WTC11 (cell line): Measurements from ENCODE around the gene NKAIN2. TPM values are rescaled to one million over a fixed set of nuclear protein-coding genes. Genes with fewer than 3 reads are reported as not detected.

Source experiments
- ATAC-seq: fragments of 200-7000 bp; cut with Tn5 transposase; 2 replicates; pipeline ENCODE4 v1.10.0; 2021; ENCODE audit warnings: mild to moderate bottlenecking, moderate library complexity
- CTCF ChIA-PET: fragments of 300-600 bp; sonication (Branson Sonifier 250); formaldehyde crosslinking; loops from one replicate; lab custom pipeline; 2021; ENCODE audit warnings: antibody characterized with exemption; lab: Charles Lee
- POLR2A ChIA-PET: fragments of 350-600 bp; sonication (Branson Sonifier 250); formaldehyde crosslinking; loops from one replicate; lab custom pipeline; 2021; ENCODE audit warnings: antibody characterized with exemption; lab: Charles Lee
- DNase-seq: peaks from one replicate; pipeline ENCODE4 v3.0.0; 2021; ENCODE audit warnings: low spot score
- H3K27ac Mint-ChIP-seq: 2 replicates; pipeline ENCODE4 v1.8.0; 2021; ENCODE audit warnings: mixed read lengths
- H3K27me3 Mint-ChIP-seq: 2 replicates; pipeline ENCODE4 v1.8.0; 2021; ENCODE audit warnings: low read depth, mild to moderate bottlenecking, moderate library complexity, mixed read lengths
- H3K36me3 Mint-ChIP-seq: 2 replicates; pipeline ENCODE4 v1.8.0; 2021; ENCODE audit warnings: mixed read lengths
- H3K4me1 Mint-ChIP-seq: 2 replicates; pipeline ENCODE4 v1.8.0; 2022; ENCODE audit warnings: mixed read lengths
- H3K4me3 Mint-ChIP-seq: 2 replicates; pipeline ENCODE4 v1.8.0; 2021; ENCODE audit warnings: mild to moderate bottlenecking, moderate library complexity, mixed read lengths
- H3K9me3 Mint-ChIP-seq: 2 replicates; pipeline ENCODE4 v1.8.0; 2021; ENCODE audit warnings: mixed read lengths
- CBFB ChIP-seq: sonication (generic); formaldehyde crosslinking; IDR thresholded peaks from 2 replicates; pipeline ENCODE4 v1.8.1; 2022; ENCODE audit warnings: mild to moderate bottlenecking, low read depth, missing genetic modification reagents
- ELF4 ChIP-seq: sonication (generic); formaldehyde crosslinking; IDR thresholded peaks from 2 replicates; pipeline ENCODE4 v1.8.1; 2022; ENCODE audit warnings: low read depth, mild to moderate bottlenecking, moderate library complexity, missing genetic modification reagents
- ESRRA ChIP-seq: sonication (generic); formaldehyde crosslinking; IDR thresholded peaks from 2 replicates; pipeline ENCODE4 v1.8.1; 2022; ENCODE audit warnings: mild to moderate bottlenecking, missing genetic modification reagents, borderline replicate concordance
- GTF2I ChIP-seq: fragments of 250-450 bp; sonication (Bioruptor Pico); conservative IDR thresholded peaks from 2 replicates; pipeline ENCODE4 v1.4.0; 2021; ENCODE audit warnings: mild to moderate bottlenecking
- PREB ChIP-seq: sonication (generic); formaldehyde crosslinking; IDR thresholded peaks from 2 replicates; pipeline ENCODE4 v1.8.1; 2022; ENCODE audit warnings: mild to moderate bottlenecking, missing genetic modification reagents, moderate library complexity, borderline replicate concordance
- STAT6 ChIP-seq: sonication (generic); formaldehyde crosslinking; conservative IDR thresholded peaks from 2 replicates; pipeline ENCODE4 v1.8.1; 2023; ENCODE audit warnings: mild to moderate bottlenecking, low read depth, missing genetic modification reagents, moderate library complexity
- ZNF263 ChIP-seq: sonication (generic); formaldehyde crosslinking; IDR thresholded peaks from 2 replicates; pipeline ENCODE4 v1.8.1; 2022; ENCODE audit warnings: low read depth, mild to moderate bottlenecking, moderate library complexity, missing genetic modification reagents
- ZSCAN18 ChIP-seq: fragments of 250-450 bp; sonication (Bioruptor Pico); IDR thresholded peaks from 2 replicates; pipeline ENCODE4 v2.1.2; 2022; ENCODE audit warnings: mild to moderate bottlenecking, moderate library complexity
- total RNA-seq: library from RNA; stranded (reverse); gene quantifications from 3 replicates; pipeline ENCODE4 v1.2.3, GENCODE V29; 2021
- TF ChIP-seq, protein P1 (sequence below): sonication (generic); formaldehyde crosslinking; IDR thresholded peaks from 2 replicates; pipeline ENCODE4 v1.8.1; 2023; ENCODE audit warnings: mild to moderate bottlenecking, missing genetic modification reagents, borderline replicate concordance
- TF ChIP-seq, protein P2 (sequence below): sonication (generic); formaldehyde crosslinking; IDR thresholded peaks from 2 replicates; pipeline ENCODE4 v1.8.0; 2022; ENCODE audit warnings: mild to moderate bottlenecking, missing genetic modification reagents
- TF ChIP-seq, protein P3 (sequence below): sonication (generic); formaldehyde crosslinking; IDR thresholded peaks from 2 replicates; pipeline ENCODE4 v1.8.1; 2023; ENCODE audit warnings: mild to moderate bottlenecking, moderate library complexity, missing genetic modification reagents
- TF ChIP-seq, protein P4 (sequence below): fragments of 250-450 bp; sonication (Bioruptor Pico); IDR thresholded peaks from 2 replicates; pipeline ENCODE4 v1.9.0; 2021; ENCODE audit warnings: mild to moderate bottlenecking, borderline replicate concordance
- TF ChIP-seq, protein P5 (sequence below): fragments of 250-450 bp; sonication (Bioruptor Pico); IDR thresholded peaks from 2 replicates; pipeline ENCODE4 v1.9.0; 2021; ENCODE audit warnings: moderate library complexity, mild to moderate bottlenecking, inconsistent platforms, borderline replicate concordance

Gene NKAIN2
- total RNA-seq, 1 experiment from 2014 or later = 0.33 TPM

DNA sequence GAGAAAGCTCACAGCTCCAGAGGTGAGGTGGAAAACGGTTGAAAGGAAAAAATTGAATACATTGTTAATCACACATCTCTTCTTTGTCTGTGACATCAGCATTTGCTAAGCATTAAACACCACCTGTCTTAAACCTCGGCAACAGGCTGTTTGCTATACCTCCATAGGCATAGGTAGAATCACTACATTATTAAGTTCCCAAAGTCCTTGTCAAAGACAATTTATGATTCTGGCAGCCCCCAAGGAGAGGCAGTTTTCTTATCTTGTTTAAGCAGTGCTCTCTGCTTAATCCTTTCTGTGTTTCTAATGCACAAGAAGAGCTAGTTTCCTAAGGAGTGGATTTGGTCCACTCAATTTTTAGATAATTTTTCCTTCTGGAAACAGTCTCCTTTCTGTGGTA is 249.7 kb downstream of the NKAIN2 start:
- Mint-ChIP-seq H3K9me3 (no peaks in the 10 kb centered on the region), H3K27me3 (no peaks in the 10 kb centered on the region), H3K4me3 (no peak overlapping the region), H3K36me3 (no peaks in the 10 kb centered on the region), H3K4me1 (no peaks in the 10 kb centered on the region), H3K27ac (no peak overlapping the region)
- POLR2A ChIA-PET = no interaction called here
- TF ChIP-seq GTF2I = no peak
- TF ChIP-seq PREB (CRISPR knock-in tag) = no peak
- no peak for TF ChIP-seq STAT6
- DNase-seq (no peak), ATAC-seq (no peak)
- CTCF ChIA-PET = no interaction called here

- POLR2A ChIA-PET = no interaction called here
- H3K4me3 Mint-ChIP-seq = no peak overlapping the region
- CTCF ChIA-PET = no interaction called here
- no peaks in the 10 kb centered on the region for H3K4me1 Mint-ChIP-seq
- TF ChIP-seq, protein P1, sequence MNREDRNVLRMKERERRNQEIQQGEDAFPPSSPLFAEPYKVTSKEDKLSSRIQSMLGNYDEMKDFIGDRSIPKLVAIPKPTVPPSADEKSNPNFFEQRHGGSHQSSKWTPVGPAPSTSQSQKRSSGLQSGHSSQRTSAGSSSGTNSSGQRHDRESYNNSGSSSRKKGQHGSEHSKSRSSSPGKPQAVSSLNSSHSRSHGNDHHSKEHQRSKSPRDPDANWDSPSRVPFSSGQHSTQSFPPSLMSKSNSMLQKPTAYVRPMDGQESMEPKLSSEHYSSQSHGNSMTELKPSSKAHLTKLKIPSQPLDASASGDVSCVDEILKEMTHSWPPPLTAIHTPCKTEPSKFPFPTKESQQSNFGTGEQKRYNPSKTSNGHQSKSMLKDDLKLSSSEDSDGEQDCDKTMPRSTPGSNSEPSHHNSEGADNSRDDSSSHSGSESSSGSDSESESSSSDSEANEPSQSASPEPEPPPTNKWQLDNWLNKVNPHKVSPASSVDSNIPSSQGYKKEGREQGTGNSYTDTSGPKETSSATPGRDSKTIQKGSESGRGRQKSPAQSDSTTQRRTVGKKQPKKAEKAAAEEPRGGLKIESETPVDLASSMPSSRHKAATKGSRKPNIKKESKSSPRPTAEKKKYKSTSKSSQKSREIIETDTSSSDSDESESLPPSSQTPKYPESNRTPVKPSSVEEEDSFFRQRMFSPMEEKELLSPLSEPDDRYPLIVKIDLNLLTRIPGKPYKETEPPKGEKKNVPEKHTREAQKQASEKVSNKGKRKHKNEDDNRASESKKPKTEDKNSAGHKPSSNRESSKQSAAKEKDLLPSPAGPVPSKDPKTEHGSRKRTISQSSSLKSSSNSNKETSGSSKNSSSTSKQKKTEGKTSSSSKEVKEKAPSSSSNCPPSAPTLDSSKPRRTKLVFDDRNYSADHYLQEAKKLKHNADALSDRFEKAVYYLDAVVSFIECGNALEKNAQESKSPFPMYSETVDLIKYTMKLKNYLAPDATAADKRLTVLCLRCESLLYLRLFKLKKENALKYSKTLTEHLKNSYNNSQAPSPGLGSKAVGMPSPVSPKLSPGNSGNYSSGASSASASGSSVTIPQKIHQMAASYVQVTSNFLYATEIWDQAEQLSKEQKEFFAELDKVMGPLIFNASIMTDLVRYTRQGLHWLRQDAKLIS (CRISPR knock-in tag) = no peak
- TF ChIP-seq, protein P2, sequence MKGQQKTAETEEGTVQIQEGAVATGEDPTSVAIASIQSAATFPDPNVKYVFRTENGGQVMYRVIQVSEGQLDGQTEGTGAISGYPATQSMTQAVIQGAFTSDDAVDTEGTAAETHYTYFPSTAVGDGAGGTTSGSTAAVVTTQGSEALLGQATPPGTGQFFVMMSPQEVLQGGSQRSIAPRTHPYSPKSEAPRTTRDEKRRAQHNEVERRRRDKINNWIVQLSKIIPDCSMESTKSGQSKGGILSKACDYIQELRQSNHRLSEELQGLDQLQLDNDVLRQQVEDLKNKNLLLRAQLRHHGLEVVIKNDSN = no peak
- no peak for TF ChIP-seq ZSCAN18
- TF ChIP-seq CBFB (CRISPR knock-in tag) = no peak
- TF ChIP-seq GTF2I = no peak
- TF ChIP-seq, protein P3, sequence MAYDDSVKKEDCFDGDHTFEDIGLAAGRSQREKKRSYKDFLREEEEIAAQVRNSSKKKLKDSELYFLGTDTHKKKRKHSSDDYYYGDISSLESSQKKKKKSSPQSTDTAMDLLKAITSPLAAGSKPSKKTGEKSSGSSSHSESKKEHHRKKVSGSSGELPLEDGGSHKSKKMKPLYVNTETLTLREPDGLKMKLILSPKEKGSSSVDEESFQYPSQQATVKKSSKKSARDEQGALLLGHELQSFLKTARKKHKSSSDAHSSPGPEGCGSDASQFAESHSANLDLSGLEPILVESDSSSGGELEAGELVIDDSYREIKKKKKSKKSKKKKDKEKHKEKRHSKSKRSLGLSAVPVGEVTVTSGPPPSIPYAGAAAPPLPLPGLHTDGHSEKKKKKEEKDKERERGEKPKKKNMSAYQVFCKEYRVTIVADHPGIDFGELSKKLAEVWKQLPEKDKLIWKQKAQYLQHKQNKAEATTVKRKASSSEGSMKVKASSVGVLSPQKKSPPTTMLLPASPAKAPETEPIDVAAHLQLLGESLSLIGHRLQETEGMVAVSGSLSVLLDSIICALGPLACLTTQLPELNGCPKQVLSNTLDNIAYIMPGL = no peak
- TF ChIP-seq ESRRA (CRISPR knock-in tag) = no peak
- TF ChIP-seq ZNF263 = no peak
- TF ChIP-seq ELF4 (CRISPR knock-in tag) = no peak
- TF ChIP-seq, protein P4, sequence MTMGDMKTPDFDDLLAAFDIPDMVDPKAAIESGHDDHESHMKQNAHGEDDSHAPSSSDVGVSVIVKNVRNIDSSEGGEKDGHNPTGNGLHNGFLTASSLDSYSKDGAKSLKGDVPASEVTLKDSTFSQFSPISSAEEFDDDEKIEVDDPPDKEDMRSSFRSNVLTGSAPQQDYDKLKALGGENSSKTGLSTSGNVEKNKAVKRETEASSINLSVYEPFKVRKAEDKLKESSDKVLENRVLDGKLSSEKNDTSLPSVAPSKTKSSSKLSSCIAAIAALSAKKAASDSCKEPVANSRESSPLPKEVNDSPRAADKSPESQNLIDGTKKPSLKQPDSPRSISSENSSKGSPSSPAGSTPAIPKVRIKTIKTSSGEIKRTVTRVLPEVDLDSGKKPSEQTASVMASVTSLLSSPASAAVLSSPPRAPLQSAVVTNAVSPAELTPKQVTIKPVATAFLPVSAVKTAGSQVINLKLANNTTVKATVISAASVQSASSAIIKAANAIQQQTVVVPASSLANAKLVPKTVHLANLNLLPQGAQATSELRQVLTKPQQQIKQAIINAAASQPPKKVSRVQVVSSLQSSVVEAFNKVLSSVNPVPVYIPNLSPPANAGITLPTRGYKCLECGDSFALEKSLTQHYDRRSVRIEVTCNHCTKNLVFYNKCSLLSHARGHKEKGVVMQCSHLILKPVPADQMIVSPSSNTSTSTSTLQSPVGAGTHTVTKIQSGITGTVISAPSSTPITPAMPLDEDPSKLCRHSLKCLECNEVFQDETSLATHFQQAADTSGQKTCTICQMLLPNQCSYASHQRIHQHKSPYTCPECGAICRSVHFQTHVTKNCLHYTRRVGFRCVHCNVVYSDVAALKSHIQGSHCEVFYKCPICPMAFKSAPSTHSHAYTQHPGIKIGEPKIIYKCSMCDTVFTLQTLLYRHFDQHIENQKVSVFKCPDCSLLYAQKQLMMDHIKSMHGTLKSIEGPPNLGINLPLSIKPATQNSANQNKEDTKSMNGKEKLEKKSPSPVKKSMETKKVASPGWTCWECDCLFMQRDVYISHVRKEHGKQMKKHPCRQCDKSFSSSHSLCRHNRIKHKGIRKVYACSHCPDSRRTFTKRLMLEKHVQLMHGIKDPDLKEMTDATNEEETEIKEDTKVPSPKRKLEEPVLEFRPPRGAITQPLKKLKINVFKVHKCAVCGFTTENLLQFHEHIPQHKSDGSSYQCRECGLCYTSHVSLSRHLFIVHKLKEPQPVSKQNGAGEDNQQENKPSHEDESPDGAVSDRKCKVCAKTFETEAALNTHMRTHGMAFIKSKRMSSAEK (CRISPR knock-in tag) = no peak
- TF ChIP-seq, protein P5, sequence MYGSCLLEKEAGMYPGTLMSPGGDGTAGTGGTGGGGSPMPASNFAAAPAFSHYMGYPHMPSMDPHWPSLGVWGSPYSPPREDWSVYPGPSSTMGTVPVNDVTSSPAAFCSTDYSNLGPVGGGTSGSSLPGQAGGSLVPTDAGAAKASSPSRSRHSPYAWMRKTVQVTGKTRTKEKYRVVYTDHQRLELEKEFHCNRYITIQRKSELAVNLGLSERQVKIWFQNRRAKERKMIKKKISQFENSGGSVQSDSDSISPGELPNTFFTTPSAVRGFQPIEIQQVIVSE (CRISPR knock-in tag) = no peak
- TF ChIP-seq, all 79 proteins: peak for 0
- Mint-ChIP-seq H3K9me3 (no peaks in the 10 kb centered on the region), H3K36me3 (no peaks in the 10 kb centered on the region), H3K27ac (no peak overlapping the region), H3K27me3 (no peaks in the 10 kb centered on the region)
- DNase-seq (no peak), ATAC-seq (no peak)
Observed at GRCh38 chr6:124054034-124054433, 250.4 kb downstream of the NKAIN2 start.
